Stimulated activated CD4-positive, alpha-beta T cell treated with anti-CD3 and anti-CD28 coated beads, Interleukin-15, amount 100 ng/mL, for 24 hours (primary cell): Measurements from ENCODE around the gene ELL.
A peak's percentile ranks its signal among the peaks of the same experiment; 100 is the strongest.

Experiments
- DNase-seq: peaks from one replicate; pipeline ENCODE4 v3.0.0-alpha.2; 2020

ELL gene

GRCh38 chr19:18487576-18488402 lies 34.1 kb downstream of the ELL start:
- no peak for DNase-seq

DNA sequence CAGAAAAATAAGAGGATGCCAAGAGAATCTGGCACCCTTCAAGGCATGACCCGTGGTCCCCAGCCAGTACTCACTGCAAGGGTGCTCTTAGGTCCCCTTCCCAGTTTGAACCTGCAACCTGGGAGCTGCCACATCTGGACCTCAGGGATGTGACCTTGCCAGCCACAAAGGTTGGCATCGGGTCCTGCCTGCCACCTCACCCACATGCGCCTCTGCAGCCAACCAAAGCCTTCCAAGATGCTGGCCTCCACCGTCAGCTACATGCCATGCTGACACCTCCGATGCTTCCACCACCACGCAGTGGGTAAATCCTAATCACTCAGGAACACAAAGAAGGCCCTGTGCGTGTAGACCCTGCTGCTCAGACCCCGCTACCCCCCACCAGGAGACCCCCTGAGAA lies 35.1 kb downstream of the ELL start:
- no peak for DNase-seq

- no peak for DNase-seq
Measured at GRCh38 chr19:18484992-18485391, 36.9 kb downstream of the ELL start.

GRCh38 chr19:18483119-18483890 lies 38.6 kb downstream of the ELL start:
- DNase-seq = no peak

GRCh38 chr19:18481505-18482222 lies 40.2 kb downstream of the ELL start:
- peak; percentile 43 for DNase-seq

GRCh38 chr19:18480006-18480691 lies 41.7 kb downstream of the ELL start:
- DNase-seq = no peak

DNA sequence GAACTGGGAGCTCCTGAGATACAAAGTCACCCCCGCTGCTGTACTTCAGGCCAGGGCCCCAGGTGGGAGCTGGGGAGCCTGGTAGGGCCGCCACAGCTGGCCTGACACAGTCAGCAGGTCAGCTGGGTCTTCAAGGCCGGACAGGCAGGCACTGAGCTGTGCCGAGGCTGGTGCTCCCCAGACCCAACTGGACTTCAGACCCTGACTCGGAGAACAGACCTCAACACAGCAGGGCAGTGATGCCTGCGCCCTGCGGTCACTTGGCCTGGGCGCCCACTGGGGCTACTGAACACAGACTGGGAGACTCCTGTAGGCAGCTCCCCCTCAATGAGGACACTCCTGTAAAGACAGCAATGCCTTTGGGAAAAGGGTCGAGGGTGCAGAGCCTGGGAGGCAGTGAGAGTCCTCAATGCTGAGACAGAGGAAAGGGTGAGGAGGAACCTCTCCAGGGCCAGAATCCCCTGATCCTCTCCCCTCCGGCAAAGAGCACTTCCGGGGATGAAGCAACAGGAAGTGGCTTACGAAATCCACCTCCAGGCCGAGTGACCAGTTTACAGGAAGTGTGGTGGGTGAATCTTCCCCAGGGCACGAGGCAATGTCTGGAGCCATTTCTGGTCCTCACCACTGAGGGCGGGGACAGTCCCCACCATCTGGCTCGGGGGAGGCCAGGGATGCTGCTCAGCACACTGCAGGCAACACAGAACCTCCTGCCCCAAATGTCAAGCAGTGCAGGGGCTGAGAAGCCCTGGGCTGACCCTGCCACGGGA lies 43.1 kb downstream of the ELL start:
- peak; percentile 85 for DNase-seq

DNA sequence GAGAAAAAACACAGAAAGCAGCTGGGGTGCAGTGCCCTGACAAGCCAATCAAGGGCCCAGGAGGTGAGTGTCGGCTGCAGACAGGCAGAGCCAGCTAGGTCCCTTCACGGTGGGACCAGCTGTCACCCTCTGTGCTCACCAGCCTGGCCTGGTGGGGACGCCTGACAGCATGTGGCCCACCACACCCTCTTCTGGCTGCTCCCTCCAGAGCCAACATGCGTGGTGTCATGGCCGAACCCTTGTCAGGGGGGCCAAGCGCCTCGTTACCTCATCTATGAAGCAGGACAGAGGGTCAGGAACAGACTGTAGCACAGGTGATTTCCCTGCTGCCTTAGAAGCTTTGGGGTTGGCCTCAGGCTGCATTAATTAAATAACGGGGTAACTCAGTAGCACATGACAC lies 43.9 kb downstream of the ELL start:
- DNase-seq = no peak

- no peak for DNase-seq
Measured at GRCh38 chr19:18477042-18477779, 44.7 kb downstream of the ELL start.

DNA sequence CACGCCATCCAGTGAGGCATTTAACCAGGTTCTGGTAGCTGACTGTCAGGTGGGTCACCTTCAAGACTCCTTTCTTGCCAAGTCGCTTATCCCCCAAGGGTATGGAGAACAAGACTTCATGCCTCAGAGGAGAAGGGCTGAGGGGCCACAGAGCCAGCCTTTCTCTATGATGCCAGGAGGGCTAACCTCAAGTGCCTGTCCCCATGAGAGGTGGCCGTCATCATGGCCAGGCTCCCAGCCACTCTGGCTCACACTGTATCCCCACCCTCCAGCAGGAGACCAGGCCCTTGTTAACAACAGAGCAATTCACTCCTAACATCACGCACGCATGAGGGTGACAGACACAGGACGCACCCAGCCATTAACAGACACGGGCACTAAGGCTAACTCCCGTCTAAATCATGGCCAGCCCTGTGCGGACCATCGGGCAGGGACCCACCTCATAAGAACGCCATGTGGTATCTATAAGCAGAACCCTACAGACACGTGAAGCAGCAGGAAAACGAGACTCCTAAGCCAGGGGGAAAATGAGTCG lies 45.3 kb downstream of the ELL start:
- DNase-seq = no peak

- DNase-seq = no peak
Measured at GRCh38 chr19:18475762-18476331, 46.0 kb downstream of the ELL start.

GRCh38 chr19:18475004-18475453 lies 46.8 kb downstream of the ELL start:
- DNase-seq = no peak

DNA sequence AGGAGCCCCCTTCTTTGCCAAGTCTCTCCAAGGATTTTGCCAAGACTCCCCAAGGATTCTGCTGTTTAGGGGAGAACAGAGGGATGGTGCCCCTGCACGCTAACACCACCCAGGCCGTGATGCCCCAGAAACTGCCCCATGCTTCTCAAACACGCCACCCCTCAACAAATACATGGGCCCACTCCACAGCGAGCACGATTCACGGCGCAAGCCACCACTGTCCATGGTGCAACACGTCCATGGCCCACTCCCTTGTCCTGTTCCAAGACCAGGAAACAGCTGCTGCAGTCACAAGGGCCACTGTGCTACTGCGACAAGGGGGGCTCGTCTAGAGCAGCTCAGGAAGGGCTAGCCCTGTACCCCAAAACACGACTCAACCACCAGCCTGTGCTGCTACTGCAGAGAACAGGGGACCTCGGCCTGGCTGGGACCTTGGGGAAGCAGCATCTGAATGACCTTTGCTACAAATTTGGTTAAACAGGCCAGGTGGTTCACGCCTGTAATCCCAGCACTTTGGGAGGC lies 47.4 kb downstream of the ELL start:
- no peak for DNase-seq

DNA sequence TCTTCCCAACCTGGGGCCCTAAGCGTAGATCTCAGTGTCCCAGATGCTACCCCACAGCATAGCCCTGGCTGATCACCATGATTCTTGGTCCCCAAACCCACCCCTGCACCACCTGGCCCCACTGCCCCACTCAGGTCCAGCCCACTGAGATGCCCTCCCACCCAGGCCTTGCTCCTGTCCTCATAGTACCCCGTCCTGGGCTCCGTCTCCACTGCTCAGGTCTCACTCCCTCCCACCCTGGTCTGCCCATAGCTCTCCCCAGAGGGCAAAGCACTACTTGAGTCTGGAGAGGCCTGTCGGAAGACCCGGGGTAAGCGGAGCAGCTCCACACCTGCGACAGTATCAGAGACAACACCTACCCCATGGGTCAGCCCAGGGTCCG lies 48.2 kb downstream of the ELL start:
- DNase-seq = no peak

DNA sequence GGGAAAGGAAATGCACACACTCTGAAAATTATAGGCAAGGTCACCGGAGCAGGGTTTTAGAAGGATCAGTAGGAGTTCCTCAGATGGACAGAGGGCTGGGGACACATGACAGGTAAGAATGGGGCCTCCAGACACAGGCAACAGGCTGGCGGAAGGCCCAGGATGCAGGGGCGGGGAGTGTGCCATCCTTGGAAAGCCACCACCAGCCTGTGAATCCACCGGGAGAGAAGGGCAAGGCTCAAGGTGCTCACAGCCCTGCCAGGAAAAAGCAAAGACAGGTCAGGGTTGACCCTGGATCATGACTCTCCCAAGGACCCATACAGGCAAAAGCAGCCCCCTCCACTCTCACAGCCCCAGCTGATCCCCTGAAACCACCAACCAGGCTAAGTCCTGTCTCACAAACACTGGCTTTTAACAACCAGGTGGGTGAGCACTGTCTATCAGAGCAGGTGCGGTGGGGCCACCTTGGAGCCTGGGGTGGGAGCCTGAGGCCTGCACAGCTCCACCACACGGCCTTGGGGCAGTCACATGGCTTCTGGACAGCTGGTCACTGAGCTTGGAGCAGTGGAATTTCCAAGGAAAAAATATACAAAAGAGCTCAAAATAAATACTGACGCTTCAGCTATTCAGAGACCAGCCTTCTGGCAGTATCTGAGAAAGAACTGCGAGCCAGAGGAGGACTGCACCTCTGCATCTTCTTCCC lies 48.7 kb downstream of the ELL start:
- DNase-seq = no peak

DNA sequence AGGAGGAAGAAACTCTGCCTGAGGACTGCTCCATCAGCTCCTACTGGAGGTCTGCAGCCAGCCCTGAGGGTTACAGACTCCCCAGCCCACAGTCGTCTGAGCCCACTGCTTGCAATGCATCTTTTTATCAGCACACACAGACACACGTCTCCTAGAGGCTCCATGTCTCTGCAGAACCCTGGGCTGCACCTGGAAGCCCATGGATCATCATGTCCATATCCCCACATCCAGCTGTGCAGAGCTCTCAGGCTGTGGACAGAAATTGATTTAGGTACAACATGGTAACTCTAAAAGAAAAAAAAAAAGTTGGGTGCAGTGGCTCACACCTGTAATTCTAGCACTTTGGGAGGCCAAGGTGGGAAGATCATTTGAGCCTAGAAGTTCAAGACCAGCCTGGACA lies 51.1 kb downstream of the ELL start:
- no peak for DNase-seq

DNA sequence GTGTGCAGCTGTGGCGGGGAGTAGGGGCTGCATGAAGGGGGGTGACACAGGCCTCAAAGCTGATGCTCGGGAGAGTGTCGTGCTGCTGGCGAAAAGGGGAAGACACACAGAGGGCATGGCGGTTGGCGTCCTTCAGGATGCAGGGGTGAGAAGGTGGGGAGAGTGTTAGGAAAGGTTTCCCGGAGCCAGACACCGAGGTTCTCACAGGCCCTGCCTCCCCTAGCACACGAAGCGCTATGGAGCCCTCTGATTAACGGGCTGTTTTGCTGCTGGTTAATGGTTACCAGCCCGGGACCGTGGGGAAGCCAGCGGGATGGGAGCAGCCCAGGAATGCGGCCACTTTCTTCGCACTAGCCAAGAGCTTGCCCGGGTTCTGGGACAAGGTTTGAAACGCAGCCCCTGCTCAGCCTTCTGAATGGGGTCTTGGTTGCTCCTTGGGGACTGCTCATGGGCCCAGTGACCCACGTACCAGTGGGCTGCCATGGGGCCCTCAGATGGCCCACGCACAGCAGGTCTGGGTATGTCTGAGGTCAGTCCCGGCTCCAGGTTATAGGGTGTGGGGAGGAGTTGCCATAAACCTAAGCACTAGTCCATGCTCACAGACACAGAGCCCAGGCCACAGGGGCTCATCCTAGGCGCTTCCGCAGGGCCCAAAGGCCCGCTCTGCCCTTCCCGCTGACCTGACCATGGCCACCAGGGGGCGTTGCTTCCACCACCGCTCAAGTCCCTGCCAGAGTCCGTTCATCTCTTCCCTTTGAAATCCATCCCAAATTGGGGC lies 52.6 kb downstream of the ELL start:
- DNase-seq = peak; percentile 77

- no peak for DNase-seq
Measured at GRCh38 chr19:18468517-18468916, 53.4 kb downstream of the ELL start.

- DNase-seq = no peak
Measured at GRCh38 chr19:18467978-18468377, 53.9 kb downstream of the ELL start.
